Brain microvascular endothelial cell (primary cell): Measurements from ENCODE around the gene WASL.

ENCODE experiments used
- DNase-seq: peaks from one replicate; pipeline ENCODE4 v3.0.0-alpha.2; 2020
- H3K27ac ChIP-seq: fragments of 250-450 bp; sonication (Bioruptor Pico); 2 replicates; pipeline ENCODE4 v1.5.1; 2020; ENCODE audit warnings: mild to moderate bottlenecking, moderate library complexity
- H3K27me3 ChIP-seq: fragments of 250-450 bp; sonication (Bioruptor Pico); replicated peaks from 2 replicates; pipeline ENCODE4 v1.5.1; 2020; ENCODE audit warnings: mild to moderate bottlenecking
- H3K36me3 ChIP-seq: fragments of 250-450 bp; sonication (Bioruptor Pico); replicated peaks from 2 replicates; pipeline ENCODE4 v1.5.1; 2020; ENCODE audit warnings: mild to moderate bottlenecking
- H3K4me3 ChIP-seq: 2 replicates; pipeline ENCODE4 v1.5.1; 2011; ENCODE audit warnings: low read depth, mild to moderate bottlenecking, control low read depth, low read length, moderate library complexity
- in situ Hi-C: cut with HindIII; loops from 2 replicates; pipeline ENCODE4 v1.10.0; 2017; ENCODE audit warnings: low sequenced_read_pairs, low pct_ligation_motif_present
- TF ChIP-seq, protein P1 (sequence below): IDR thresholded peaks from 2 replicates; pipeline ENCODE4 v1.5.1; 2011; ENCODE audit warnings: low read depth, mild to moderate bottlenecking, moderate library complexity, low read length, control low read depth, inconsistent platforms; ENCODE audit errors: missing control alignments

The WASL gene

DNA sequence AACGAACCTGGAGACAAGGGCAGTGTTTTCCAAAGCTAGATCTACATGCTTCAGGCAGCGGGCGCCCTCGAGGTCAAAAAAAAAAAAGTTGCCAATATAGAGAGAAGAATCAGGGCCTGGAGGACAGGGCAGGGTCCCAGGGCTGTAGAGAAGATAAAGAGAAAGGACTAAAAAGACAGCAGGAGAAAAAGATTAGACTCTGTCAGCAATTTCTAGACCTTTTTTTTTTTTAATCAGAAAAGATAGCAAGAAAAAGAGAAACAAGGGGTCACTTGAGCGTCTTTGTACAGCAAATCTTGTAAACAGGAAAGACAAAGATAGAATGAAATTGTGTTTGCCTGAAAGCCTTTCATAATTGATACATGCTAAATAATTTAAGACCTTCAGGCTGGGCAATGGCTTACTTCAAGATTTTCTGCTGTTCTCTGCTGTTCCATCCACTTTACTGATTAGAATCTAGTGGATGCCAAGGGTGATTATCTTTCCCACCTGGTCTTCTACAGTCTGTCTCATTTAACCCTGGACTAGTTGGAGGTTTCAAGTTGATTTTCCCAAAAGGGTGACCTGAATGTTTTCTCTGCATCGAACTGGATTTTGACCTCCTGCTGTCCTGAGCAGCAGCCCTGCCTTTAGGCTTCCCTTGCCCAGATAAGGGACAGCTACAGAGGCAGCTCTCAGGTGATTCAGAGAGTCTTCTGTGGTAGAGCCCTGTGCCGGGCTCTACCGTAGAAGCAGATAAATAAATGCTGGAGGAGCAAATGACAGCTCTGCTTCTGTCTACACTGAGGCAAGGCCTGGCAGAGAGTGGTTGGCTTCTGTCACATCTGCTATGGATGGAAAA is 88.1 kb downstream of the WASL start:
- DNase-seq, result no peak
- Histone ChIP-seq H3K27me3 (no peaks in the 10 kb centered on the region), H3K36me3 (no peaks in the 10 kb centered on the region), H3K4me3 (no peak overlapping the region), H3K27ac (no peak overlapping the region)
- in situ Hi-C loops, result no loop called here
- TF ChIP-seq, protein P1, sequence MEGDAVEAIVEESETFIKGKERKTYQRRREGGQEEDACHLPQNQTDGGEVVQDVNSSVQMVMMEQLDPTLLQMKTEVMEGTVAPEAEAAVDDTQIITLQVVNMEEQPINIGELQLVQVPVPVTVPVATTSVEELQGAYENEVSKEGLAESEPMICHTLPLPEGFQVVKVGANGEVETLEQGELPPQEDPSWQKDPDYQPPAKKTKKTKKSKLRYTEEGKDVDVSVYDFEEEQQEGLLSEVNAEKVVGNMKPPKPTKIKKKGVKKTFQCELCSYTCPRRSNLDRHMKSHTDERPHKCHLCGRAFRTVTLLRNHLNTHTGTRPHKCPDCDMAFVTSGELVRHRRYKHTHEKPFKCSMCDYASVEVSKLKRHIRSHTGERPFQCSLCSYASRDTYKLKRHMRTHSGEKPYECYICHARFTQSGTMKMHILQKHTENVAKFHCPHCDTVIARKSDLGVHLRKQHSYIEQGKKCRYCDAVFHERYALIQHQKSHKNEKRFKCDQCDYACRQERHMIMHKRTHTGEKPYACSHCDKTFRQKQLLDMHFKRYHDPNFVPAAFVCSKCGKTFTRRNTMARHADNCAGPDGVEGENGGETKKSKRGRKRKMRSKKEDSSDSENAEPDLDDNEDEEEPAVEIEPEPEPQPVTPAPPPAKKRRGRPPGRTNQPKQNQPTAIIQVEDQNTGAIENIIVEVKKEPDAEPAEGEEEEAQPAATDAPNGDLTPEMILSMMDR, result no peak

DNA sequence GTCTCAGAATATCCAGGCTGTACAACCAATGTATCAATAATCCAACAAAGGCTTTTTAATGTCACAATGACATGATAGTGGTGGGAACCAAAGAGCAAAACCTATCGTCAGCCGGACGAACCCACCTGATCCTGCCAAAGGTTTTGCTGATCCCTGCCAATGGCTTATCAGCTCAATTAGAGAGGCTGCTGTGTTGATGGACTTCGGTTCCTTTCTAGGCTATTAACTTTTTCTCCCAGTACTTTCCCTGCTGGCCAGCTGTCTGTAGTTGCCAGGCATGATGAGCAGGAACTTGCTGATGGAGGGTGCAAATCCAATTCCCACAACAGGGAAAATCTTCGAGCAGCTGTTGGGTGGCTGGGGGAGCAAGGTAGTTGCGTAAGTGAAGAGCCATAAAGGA is 90.8 kb downstream of the WASL start:
- H3K27ac ChIP-seq, result no peak overlapping the region
- H3K27me3 ChIP-seq, result no peaks in the 10 kb centered on the region
- no peak for DNase-seq
- no peak overlapping the region for H3K4me3 ChIP-seq
- in situ Hi-C loops, result no loop called here
- TF ChIP-seq, protein P1, result no peak
- no peaks in the 10 kb centered on the region for H3K36me3 ChIP-seq

DNA sequence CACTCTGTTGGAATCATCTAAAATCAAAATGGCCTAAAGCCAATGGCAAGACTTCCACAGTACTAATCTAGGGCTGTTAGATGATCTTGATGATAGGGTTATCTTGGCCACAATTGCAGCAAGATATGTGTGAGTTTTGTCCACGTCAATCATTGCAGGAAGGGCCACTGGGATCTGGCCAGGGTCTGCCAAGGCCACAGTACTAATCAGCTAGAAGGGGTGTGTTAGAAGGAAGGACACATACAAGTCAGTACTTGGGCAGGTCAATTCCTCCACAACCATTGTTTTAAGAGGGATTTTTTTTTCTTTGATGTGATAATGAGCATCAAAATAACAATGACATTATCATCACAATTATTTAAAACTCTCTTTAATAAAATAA is 91.5 kb downstream of the WASL start:
- H3K36me3 ChIP-seq, result no peaks in the 10 kb centered on the region
- DNase-seq, result no peak
- no peaks in the 10 kb centered on the region for H3K27me3 ChIP-seq
- no peak overlapping the region for H3K27ac ChIP-seq
- in situ Hi-C loops, result no loop called here
- TF ChIP-seq, protein P1, result no peak
- no peak overlapping the region for H3K4me3 ChIP-seq

DNA sequence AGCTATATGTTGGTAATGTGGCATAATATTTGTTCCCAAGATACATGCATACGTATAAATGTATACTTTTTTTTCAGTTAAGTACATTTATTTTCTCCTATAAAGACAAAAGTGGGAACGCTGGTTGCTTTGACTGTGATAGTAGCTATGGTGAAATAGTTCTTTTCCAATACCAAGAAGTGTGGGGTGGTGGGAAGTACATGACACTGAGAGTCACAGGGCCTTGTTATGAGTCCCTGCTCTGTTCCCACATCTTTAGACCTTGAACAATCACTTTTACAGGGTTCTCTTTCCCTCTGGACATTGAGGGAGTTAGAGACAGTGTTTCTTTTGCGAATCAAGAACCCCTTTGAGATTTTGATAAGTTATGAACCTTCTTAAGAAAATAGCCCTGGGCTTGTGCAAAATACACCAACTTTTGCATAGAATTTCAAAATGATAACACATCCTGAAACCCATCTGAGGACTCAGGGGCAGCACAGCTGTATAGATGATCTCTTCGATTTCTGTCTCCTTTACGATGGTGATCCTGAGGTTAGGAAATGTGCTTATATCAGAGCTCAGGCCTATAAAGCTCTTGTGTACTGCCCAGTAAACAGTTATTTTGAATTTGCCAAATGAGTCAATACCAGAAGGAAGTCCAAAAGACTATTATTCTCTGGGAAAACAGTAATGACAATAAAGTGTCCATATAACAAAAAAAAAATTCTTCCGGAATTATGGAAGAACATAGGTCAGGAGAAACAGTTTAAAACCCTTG is 92.1 kb downstream of the WASL start:
- Histone ChIP-seq H3K4me3 (no peak overlapping the region), H3K27ac (no peak overlapping the region), H3K27me3 (no peaks in the 10 kb centered on the region), H3K36me3 (no peaks in the 10 kb centered on the region)
- TF ChIP-seq, protein P1, result no peak
- in situ Hi-C loops, result no loop called here
- DNase-seq, result no peak

DNA sequence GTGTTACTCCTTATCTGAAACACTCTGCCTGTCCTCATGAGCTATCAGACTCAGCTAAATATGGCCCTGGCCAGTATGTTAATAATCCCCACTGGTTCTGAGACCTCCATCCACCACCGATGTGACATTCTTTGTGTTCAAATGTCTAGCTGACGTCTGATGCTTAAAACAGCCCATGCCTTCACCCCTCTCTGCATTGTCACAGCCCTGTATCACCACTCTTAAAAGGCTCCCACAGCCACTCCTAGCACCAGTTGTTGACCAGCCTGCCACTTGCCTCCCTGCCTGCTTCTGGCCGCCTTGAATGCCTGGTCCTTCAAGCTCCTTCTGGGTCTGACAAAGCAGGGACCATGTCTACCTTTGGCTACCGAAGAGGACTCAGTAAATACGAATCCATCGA is 93.2 kb downstream of the WASL start, which contains the start of gene LMOD2:
Gene LMOD2 (plus strand): TSS at position 253 of the 400 bp plus-strand sequence. CDS start 98 bp downstream, at position 351.
- no peak within 1 kb of the TSS for H3K27ac ChIP-seq
- H3K27me3 ChIP-seq, result no peaks in the 10 kb centered on the region
- in situ Hi-C loops, result no loop called here
- no peak for DNase-seq
- H3K36me3 ChIP-seq, result no peaks in the 10 kb centered on the region
- no peak within 1 kb of the TSS for H3K4me3 ChIP-seq
- TF ChIP-seq, protein P1, result no peak
